GM12891 (cell line): ENCODE measurements around the gene NPTXR.

ENCODE experiments used
- DNase-seq: peaks from one replicate; pipeline ENCODE4 v3.0.0; 2011; ENCODE audit warnings: low spot score; ENCODE audit not compliant: insufficient read length
- FAIRE-seq: peaks from 2 replicates; lab custom pipeline; 2011; peaks lifted over from hg19 to GRCh38; lab: Jason Lieb, UNC
- PAX5 ChIP-seq: IDR thresholded peaks from 2 replicates; pipeline ENCODE4 v1.6.1; 2011; ENCODE audit warnings: low read length, moderate library complexity, mild to moderate bottlenecking; ENCODE audit not compliant: insufficient read depth, severe bottlenecking
- POLR2A ChIP-seq: IDR thresholded peaks from 2 replicates; pipeline ENCODE4 v1.6.1; 2011; ENCODE audit warnings: low read depth, low read length, control low read depth
- POLR2AphosphoS5 ChIP-seq: IDR thresholded peaks from 2 replicates; pipeline ENCODE4 v1.6.1; 2011; ENCODE audit warnings: low read depth, low read length, control low read depth
- POU2F2 ChIP-seq: IDR thresholded peaks from 2 replicates; pipeline ENCODE4 v1.6.1; 2011; ENCODE audit warnings: low read depth, mild to moderate bottlenecking, control low read depth, low read length, moderate library complexity
- SPI1 ChIP-seq: IDR thresholded peaks from 2 replicates; pipeline ENCODE4 v1.6.1; 2011; ENCODE audit warnings: low read depth, low read length, control low read depth
- TAF1 ChIP-seq: IDR thresholded peaks from 2 replicates; pipeline ENCODE4 v1.6.1; 2011; ENCODE audit warnings: low read depth, low read length, control low read depth

The NPTXR gene

DNA sequence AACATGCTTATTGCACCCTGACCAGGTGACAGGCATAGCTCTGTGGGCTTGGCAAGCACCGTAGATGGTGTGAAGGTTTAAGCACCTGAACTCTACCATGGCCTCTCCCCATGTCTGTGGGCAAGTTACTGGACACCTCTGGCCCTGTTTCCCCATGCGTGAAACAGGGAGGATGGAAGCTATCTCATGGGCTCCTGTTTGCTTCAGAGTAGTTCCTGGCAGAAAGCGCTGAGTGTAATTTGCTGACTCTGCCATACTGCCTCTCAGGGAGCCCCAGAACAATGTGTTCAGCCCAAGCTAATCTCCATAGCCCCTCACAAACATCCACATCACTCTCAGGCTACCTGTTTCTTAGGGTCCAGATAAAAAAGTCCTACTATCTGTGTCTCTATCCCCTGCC lies 25.8 kb upstream of the NPTXR start:
- TF ChIP-seq POLR2AphosphoS5 (no peak), TAF1 (no peak)
- no peak for DNase-seq
- FAIRE-seq = peak; percentile 38

DNA sequence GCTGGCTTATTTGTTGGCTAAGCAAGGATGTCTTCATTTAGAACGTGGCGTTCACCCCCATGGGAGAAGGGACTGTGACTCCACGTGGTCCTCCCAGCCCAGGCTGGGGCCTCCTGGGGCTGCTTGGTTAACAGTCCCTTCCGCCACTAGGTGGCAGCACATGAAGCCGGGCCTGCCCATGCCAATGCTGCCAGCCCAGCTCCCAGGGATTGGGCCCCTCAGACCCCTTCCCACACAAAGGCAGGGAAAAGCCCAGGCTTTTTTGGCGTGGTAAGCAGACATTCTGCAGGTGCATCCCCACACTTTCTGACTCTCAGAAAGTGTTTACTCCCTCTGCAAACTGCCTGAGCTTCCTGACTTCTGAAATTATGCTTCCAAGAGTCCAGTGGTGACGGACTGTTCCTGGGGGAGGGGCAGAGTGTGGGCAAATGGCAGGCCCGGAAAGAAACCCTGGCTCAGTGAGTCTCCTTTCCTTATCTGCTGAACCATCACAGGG lies 25.1 kb upstream of the NPTXR start:
- TF ChIP-seq TAF1 (no peak), PAX5 (no peak), SPI1 (no peak), POLR2A (peak; percentile 22; the same call in 1 of the 2 replicates), POU2F2 (0 out of 2 replicates have a peak, but pooled peaks have one; percentile 46)
- DNase-seq (peak; percentile 76), FAIRE-seq (peak; percentile 97)

DNA sequence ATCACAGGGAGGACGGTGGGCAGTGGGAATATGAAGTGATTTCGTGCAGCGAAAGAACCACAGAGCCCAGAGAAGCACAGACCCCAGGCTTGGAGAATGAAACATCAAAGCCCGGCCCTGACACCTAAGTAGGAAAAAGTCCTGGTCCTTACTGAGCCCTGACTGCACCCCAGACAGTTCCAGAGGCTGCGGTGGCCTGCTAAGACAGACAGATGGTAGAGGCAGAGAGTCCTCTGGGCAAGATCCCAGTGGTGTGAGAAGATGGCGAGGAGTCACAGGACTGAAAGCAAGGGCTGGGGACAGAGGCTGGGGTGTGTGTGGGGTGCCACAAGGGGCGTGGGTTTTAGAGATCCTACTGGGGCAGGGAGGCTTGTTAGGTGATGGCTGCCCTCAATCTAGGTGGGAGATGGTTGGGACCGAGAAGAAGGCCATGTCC lies 24.5 kb upstream of the NPTXR start:
- FAIRE-seq (no peak), DNase-seq (no peak)
- TF ChIP-seq TAF1 = no peak
- TF ChIP-seq POLR2AphosphoS5 = no peak; the same call in 1 of the 2 replicates
- TF ChIP-seq POU2F2 = no peak
- no peak for TF ChIP-seq POLR2A
- TF ChIP-seq SPI1 = no peak
- TF ChIP-seq PAX5 = no peak

DNA sequence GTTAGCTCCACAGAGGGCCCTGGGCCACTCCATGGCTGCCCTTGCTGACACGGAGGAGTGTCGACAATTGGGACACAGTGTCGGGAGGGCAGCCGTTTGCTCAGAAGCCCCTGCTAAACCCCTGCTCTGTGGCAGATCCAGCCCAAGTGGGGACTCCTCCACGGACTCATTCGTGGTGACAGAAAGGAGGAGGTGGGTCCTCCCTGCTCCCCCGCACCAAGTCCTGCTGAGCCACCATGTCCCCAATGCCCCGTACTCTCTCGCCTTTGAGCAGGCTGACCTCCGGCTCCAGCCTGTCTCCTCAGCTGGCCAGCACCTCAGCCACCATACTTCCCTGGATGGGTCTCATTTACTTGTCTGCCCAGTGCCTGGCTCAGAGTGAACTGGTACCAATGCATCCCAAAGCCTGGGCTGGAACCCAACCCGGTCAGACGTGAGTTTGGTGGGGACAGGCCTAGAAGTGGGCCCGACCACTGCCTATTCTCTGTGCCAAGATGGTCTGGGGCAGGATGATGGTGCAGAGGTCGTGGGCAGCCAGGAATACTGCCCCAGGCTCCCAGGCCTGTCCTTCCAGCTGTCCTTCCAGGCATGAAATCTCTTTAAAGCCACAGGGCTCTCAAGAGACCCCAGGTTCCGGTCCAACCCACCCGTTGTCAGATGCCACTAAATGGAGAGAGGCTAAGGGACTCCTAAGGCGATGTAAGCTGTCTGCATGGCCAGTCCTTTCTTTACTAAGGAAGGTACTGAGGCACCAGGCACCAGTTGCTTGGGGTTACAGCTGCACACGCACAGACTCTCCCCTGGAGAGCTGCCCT lies 23.9 kb upstream of the NPTXR start:
- FAIRE-seq (no peak), DNase-seq (no peak)
- TF ChIP-seq POU2F2 (no peak), SPI1 (no peak), TAF1 (no peak)

DNA sequence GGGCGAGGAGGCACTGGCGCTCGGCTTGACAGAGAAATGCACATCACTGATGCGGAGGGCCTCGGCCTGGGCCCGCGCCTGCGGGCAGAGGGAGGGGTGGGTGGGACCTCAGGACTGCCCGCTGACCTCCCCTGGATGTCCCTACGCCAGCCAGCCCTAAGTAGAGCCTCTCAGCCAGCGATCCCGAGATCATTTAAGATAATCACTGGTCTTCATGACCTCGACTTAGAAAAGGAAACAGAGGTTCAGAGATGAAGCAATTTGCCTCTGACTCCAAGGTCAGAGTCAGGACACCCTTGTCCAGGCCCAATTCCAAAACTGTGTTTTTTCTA lies 23.3 kb upstream of the NPTXR start:
- DNase-seq = no peak
- no peak for FAIRE-seq
- TF ChIP-seq POU2F2 (no peak), POLR2A (no peak)

DNA sequence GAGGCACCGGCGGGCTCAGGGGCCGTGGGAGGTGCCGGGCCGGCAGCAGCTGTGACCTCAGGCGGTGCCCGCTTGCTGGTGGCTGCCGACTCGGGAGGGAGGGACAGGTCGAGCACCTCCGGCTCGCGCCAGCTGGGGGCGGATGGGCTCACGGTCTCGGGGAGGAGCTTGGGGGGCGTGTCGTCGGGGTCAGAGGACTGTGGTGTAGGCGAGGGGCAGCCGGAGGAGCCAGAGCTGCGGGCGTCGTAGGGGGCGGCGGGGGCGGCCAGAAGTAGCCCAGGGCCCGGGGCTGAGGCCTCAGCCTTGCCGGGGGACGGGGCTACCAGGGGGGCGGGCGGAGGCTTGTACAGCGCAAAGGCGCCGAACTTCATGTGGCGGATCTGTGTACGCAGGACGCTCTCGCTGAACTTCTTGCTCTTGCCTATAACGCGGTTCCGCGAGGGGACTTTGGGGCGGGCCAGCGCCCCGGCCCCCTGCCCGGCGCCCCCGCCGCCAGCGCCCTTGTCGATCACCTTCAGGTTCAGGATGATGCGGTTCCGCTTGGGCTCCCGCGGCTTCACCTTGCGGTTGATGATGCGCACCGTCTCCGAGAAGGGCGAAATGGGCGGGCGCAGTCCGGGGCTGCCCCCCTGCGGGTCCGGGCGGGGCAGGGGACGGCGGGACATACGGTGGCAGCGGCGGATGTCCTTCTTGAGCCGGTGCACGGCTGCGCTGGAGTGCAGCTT lies 22.7 kb upstream of the NPTXR start:
- no peak for TF ChIP-seq PAX5
- TF ChIP-seq POU2F2 = no peak
- TF ChIP-seq TAF1 = no peak
- no peak for TF ChIP-seq POLR2AphosphoS5
- peak; percentile 13; the same call in 1 of the 2 replicates for TF ChIP-seq POLR2A
- no peak for FAIRE-seq

DNA sequence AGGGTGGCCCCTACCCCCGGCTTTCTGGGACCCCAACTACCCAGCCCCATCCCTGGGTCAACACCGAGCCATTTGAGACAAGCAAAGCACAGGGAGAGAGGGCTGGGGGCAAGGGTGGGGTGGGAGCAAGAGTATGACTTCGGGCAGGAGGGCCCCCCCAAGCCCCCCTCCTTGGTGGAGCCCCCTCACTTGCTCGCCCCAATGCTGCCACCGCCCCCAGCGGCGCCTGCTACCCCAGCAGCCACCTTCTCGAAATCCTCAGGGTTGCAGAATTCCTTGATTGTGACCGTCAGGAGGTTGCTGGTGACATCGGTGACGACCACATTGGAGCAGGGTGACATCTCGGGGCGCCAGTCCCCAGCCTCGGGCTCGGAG lies 22.2 kb upstream of the NPTXR start:
- DNase-seq (no peak), FAIRE-seq (no peak)
- TF ChIP-seq TAF1 (no peak), PAX5 (no peak), POLR2A (no peak), SPI1 (no peak), POLR2AphosphoS5 (no peak), POU2F2 (no peak)

More for the DNA sequence above, 22.7 kb upstream of the NPTXR start:
- DNase-seq = no peak

DNA sequence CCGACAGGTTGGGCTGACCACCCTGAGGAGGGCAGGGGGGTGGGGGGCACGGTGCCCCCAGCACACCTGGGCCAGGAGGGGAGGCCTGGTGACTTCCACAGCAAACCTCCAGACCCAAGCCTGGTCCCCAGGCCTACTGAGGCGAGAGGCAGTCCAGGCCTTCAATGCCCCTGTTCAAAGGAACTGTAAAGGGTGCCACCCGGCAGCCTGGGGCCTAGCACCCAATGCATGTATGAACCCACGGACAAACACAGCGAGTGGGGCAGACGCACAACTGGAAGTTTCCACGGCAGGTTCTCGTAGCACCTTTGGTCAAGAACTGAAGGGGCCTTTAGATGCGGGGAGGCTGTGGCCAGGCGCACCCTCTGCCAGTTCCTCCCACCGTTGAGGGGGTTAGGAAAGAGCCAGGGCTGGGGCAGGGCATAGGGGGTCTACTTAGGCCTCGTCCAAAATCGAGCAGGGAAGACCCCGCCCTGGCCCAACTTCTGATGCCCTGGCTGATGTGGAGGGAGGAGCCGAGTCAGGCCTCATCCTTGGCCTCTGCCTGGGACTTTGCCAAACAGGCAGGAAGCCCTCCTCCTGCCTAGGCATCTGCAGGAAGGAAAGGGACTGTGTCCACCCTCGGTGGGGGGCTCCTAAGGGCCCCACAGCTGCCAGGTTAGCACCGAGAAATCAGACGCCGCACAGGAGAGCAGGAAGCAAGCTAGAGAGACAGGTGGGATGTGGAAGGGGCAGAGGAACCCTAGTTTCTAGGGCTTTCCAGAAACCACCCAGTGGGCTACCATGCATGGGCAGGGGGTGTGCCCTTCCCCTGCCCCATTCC lies 21.6 kb upstream of the NPTXR start:
- no peak; the same call in 1 of the 2 replicates for TF ChIP-seq POLR2A
- no peak for TF ChIP-seq POU2F2
- no peak for TF ChIP-seq POLR2AphosphoS5
- no peak for TF ChIP-seq SPI1
- no peak for TF ChIP-seq TAF1
- TF ChIP-seq PAX5 = no peak
- FAIRE-seq = no peak
- no peak for DNase-seq

DNA sequence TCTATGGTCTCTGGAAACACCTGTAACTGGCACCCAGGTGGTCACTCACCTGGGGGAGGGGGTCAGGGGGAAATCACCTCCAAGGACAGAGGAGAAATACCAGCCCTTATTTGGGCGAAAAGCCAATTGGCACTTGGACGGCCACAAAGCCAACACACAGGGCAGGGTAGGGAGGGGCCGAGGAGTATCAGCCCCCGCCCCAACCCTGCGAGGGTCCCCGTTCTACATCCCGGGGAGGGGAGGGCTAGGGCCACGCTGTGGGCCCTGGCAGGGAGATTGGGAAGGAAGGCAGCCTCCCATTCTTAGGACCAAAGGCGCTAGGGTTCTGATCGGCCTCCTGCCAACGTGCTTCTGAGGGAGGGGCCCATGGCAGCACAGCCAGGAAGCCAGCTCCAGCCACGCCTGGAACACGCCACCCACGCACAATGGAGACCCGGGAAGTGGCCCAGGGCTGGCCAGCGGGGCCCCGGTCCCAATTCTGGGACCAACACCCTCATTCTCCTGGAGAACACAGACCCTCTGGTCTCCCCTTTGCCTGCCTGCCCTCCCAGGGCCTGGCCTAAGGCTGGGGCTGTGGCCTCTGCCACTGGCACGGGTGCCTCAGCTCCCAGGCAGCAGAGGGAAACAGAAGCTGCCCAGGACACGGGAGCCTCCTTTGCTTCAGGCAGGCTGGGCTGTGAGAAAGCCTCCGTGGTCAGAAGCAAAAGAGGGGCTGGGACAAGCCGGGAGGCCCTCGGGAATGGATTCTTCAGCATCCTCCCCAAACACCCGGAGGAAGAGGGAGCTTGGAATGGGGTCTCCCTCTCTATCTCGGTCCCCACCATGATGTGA lies 20.7 kb upstream of the NPTXR start:
- FAIRE-seq (no peak), DNase-seq (no peak)
- no peak for TF ChIP-seq POU2F2
- peak; percentile 57; the same call in 1 of the 2 replicates for TF ChIP-seq POLR2AphosphoS5
